GM21390 (cell line): ENCODE results near the gene CD69.

Source experiments
- ATAC-seq: cut with Tn5 transposase; IDR thresholded peaks from one replicate; pipeline ENCODE4 v1.9.1; 2021; ENCODE audit not compliant: unreplicated experiment

CD69 gene

GRCh38 chr12:9782547-9783382, 22.1 kb upstream of the CD69 start:
- no peak for ATAC-seq

- ATAC-seq: no peak
Observed at GRCh38 chr12:9781360-9781759, 20.7 kb upstream of the CD69 start.

GRCh38 chr12:9779209-9779608, 18.5 kb upstream of the CD69 start:
- ATAC-seq: no peak

GRCh38 chr12:9776781-9777180, 16.1 kb upstream of the CD69 start:
- no peak for ATAC-seq

DNA sequence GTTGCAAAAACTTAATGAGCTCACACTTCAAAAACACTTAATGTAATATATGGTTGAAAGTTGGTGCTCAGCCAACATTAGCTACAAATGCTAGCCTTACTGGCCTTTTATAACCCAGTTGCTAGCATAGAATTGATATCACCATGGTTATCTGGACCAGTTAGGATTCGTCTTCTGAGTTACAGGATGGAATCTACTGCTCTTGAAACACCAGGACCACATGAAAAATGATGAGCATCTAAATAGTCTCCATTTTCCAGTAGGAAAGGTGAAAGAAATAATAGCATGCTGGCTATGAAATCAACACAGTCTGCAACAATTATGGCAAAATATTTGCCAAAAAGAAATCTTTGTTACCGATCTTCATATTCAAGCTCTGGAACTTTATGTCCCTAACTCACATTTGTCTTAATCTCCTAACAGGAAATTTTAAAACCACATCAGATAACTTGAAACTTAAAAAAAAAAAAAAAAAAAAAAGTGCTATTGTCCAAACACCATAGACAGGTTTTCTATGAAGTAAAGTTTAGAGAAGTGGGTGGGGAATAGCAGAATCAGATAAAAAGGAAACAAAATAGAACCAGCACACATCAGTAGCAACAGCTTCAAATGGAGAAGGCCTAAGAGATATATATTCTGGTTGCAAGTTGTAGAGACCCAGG, 12.6 kb upstream of the CD69 start:
- no peak for ATAC-seq

GRCh38 chr12:9763025-9763424, 2.3 kb upstream of the CD69 start:
- no peak for ATAC-seq

DNA sequence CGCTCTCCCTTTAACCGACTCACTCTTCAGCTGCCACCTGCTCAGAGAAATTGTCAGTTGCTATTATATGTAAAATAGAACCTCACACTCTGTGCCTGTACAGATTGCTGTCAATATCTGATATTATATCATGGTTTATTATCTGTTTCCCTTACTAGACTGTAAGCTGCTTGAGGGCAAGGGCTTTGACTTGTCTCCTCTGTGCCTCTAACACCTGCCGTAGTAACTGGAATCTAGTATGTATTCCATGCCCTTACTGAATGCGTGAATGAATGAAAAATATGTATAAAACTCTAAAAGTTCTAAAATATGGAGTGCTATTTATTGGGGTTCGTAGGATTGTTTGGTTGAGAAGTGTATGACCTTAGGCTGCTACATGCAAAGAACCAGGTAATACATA, 1.7 kb upstream of the CD69 start:
- no peak for ATAC-seq

GRCh38 chr12:9761419-9761781, 699 bp upstream of the CD69 start:
- ATAC-seq: no peak

DNA sequence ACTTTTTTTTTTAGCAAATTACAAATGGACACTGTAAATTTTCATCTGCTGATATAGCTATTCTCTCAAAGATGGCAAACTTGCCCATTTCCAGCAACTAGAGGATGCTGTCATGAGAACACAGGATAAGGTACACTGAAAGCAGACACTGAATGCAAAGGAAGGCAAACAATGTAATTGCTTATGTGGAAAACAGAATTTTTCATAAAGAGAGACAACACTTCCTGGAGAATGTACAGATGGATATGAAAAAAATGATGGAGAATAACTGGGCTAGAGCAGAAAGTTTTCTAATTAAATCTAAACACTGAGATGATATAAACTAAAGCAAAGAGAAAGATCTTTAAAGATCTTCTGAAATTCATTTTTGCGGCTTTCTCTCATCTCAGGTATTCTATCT, 581 bp downstream of the CD69 start:
- ATAC-seq: no peak

DNA sequence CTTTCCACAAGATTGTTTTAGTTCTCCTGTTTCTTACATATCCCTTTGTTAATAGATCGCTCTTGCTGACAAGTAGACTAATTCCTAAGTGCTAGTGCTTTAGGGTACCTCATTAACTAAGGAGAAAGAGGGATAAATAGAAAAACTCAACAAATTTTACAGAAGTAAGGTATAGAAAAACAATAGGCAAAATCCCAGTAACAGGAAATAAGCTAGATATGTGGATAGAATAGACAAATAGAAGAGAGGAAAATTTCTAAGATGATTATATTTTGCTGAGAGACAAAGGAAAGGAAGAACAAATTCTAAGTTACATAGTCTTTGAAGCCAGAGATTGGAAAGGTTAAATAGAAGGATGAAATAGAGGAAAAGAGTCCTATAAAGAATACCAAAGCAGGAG, 1.0 kb downstream of the CD69 start:
- ATAC-seq: no peak

GRCh38 chr12:9758119-9758518, 2.6 kb downstream of the CD69 start:
- no peak for ATAC-seq

GRCh38 chr12:9757433-9758025, 3.2 kb downstream of the CD69 start:
- ATAC-seq: no peak

DNA sequence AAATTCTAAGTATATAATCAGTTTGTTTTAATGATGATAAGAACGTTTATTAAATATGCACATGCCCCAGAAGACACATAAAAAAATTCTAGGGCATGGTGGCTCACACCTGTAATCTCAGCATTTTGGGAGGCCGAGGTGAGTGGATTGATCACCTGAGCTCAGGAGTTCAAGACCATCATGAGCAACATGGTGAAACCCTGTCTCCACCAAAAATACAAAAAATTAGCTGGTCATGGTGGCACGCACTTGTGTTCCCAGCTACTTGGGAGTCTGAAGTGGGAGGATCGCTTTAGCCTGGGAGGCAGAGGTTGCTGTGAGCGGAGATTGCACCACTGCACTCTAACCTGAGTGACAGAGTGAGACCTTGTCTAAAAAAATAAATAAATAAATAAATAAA, 4.0 kb downstream of the CD69 start:
- ATAC-seq: no peak

GRCh38 chr12:9756170-9756569, 4.5 kb downstream of the CD69 start:
- no peak for ATAC-seq

DNA sequence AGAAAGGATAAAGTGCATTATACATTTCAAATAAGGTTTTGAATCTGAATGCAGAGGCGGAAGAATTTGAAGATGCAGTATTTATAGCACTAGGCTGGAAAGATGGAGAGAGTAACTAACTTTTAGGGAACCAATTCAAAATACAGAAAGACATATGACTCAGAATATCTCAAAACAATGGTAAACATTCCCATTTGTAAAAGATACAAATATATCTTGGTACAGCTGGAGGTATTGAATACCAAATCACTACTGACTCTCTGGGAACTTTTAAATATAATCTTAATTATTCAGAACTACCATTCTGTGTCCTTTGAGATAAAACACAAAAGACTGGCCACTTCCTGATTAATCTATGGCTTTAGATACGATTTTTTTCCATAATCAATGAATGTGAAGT, 5.1 kb downstream of the CD69 start:
- ATAC-seq: no peak

DNA sequence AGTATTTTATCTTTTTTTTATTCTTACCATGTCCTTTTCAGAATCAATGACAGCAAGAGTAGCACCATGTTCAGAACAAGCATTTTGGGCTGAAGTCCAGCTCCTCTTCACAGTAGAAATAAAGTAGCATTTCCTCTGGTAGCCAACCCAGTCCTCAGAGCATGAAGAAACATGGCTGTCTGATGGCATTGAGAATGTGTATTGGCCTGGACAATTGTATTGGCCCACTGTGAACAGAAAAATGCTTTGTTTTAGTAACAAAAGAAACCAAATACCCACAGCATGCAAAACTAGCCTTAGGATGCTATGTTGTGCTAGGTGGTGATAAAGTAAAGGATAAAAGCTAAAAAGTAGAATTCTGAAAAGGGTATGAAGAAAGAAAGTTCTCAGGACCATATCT, 5.7 kb downstream of the CD69 start:
- no peak for ATAC-seq

DNA sequence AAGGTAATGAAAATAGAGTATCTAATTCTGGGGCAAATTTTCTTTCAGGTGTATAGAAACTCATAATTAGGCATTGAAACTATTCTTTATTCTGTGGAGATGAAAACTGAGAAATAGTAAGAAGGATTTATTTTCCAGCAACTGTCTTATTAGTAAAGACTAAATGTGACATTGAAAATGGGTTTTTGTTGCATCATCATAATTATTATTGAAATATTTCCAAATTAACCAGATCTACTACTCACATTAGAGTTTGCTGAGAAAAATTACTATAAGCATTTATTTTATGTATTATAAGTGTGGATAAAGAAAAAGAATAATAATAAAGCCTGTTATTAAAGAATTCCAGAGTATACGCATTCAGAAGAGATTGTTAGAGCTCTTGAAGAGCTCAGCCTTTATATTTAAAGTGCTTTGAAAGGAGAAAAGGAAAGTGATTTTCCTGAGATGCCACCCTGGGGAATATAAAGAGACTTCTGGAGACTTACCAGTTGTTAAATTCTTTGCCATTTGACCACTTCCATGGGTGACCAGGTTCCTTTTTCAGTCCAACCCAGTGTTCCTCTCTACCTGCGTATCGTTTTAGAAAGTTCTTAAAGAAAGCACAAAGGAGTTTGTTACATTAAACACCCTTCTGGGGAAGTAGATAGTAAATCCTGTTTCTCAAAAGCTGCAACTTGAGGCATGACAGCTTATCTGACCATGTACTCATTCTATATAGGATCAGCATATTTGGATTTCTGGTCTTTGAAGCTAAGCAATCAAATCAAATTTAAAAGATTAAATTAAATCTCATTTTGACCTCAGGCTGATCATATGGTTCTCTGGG, 6.4 kb downstream of the CD69 start:
- ATAC-seq: no peak

GRCh38 chr12:9753498-9753897, 7.2 kb downstream of the CD69 start:
- ATAC-seq: no peak

DNA sequence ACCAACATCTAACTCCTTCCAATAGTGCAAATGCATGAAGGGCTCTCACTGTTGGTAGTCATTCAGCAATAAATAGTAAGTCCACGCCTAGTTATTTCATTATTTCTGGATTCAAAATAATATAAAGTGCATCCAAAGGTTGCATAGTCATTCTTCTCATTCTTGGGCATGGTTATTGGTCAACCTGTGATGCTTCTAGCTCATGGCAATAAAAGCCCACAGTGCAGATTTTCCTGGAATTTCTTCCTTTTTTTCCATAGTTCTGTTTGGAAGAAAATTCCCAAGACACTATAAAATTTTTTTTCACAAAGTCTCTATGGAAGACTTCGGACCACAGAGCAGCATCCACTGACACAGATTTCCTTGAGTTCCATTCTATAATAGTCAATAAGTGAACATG, 7.6 kb downstream of the CD69 start:
- no peak for ATAC-seq

DNA sequence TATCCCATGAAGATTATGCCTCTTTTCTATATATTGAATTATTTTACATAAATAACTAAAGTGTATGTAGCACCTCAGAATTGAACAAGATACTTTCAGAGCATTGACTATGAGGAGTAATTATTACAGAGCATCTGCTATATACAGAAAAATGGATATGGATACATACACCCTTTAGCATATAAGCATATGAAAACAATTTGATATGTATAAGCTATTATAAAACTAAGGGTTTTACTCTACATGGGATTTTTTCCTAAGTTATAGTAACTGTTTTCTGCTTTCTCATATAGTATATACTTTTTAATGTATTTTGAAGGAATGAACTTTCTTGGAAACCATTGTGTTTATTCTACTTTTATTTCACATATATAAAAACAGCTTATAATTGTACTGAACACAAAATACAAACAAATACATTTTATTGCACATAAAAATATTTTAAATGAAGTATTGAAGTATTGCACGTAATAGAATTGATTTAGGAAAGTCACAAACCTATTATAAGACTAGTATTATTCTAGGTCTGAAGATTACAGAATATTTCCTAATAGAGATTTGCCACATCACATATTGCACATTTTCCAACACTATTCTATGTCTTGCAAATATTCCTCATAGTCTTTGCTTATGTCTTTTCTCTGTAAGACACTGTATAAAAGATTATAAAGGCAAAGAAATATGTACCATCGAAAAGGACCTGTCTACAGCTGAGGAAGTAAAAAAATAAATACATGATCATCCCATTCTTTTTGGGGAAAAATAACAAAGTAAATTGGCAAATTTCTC, 8.4 kb downstream of the CD69 start:
- ATAC-seq: no peak
